Hepatocyte (in vitro differentiated cells): ENCODE results near the gene LBX2. TPM values are rescaled to one million over a fixed set of nuclear protein-coding genes. Genes with fewer than 3 reads are reported as not detected.
"Not testable (repeated sequence)": the region's sequence is repeated elsewhere in the genome, so short reads cannot be mapped to it uniquely, and the experiment has no call there.

ENCODE experiments used
- DNase-seq: peaks from one replicate; pipeline ENCODE4 v3.0.0-alpha.2; 2016; ENCODE audit warnings: low spot score
- H2AFZ ChIP-seq: fragments of 200-600 bp; sonication (generic); 2 replicates; pipeline ENCODE4 v1.6.0; 2016; ENCODE audit warnings: antibody characterized with exemption, mild to moderate bottlenecking
- H3K27ac ChIP-seq: fragments of 200-600 bp; sonication (generic); 2 replicates; pipeline ENCODE4 v1.5.1; 2016; ENCODE audit warnings: mild to moderate bottlenecking
- H3K27me3 ChIP-seq: fragments of 200-600 bp; sonication (generic); 2 replicates; pipeline ENCODE4 v1.6.1; 2016
- H3K36me3 ChIP-seq: fragments of 200-600 bp; sonication (generic); replicated peaks from 2 replicates; pipeline ENCODE4 v1.5.1; 2016; ENCODE audit warnings: low read depth; ENCODE audit not compliant: insufficient read depth
- H3K4me1 ChIP-seq: fragments of 200-600 bp; sonication (generic); 2 replicates; pipeline ENCODE4 v1.5.1; 2016; ENCODE audit warnings: mild to moderate bottlenecking, moderate library complexity; ENCODE audit not compliant: insufficient read depth
- H3K4me2 ChIP-seq: fragments of 200-600 bp; sonication (generic); 2 replicates; pipeline ENCODE4 v1.6.0; 2016
- H3K4me3 ChIP-seq: fragments of 200-600 bp; sonication (generic); 2 replicates; pipeline ENCODE4 v1.5.1; 2016; ENCODE audit warnings: mild to moderate bottlenecking
- H3K79me2 ChIP-seq: fragments of 200-600 bp; sonication (generic); 2 replicates; pipeline ENCODE4 v1.6.0; 2017; ENCODE audit warnings: mild to moderate bottlenecking
- H3K9me2 ChIP-seq: fragments of 200-600 bp; sonication (generic); replicated peaks from 2 replicates; pipeline ENCODE4 v1.6.0; 2017; ENCODE audit warnings: mild to moderate bottlenecking; ENCODE audit not compliant: insufficient read depth
- H3K9me3 ChIP-seq: fragments of 200-600 bp; sonication (generic); 2 replicates; pipeline ENCODE4 v1.5.1; 2016; ENCODE audit warnings: low read depth, mild to moderate bottlenecking
- H4K20me1 ChIP-seq: fragments of 200-600 bp; sonication (generic); 2 replicates; pipeline ENCODE4 v1.6.0; 2016; ENCODE audit warnings: mild to moderate bottlenecking; ENCODE audit not compliant: insufficient read depth, poor library complexity, severe bottlenecking
- EZH2 ChIP-seq: fragments of 200-600 bp; sonication (generic); IDR thresholded peaks from 2 replicates; pipeline ENCODE4 v1.6.1; 2016; ENCODE audit warnings: antibody characterized with exemption, mild to moderate bottlenecking, borderline replicate concordance
- EZH2phosphoT487 ChIP-seq: fragments of 200-600 bp; sonication (generic); IDR thresholded peaks from one replicate; pipeline ENCODE4 v1.6.1; 2018; ENCODE audit warnings: antibody characterized with exemption, mild to moderate bottlenecking, low read depth, moderate library complexity; ENCODE audit not compliant: unreplicated experiment, severe bottlenecking
- WGBS: methylation state at CpG from one replicate; pipeline ENCODE4 v1.1.6; 2016; ENCODE audit warnings: low lambda C conversion rate; ENCODE audit errors: missing lambda C conversion rate; 5-methylcytosine and 5-hydroxymethylcytosine counted together
- polyA plus RNA-seq: library from polyadenylated mRNA; unstranded; fragments of >200 nt; fragmentation: Nextera tagmentation; extraction: Ambion mirVana; gene quantifications from 2 replicates; pipeline ENCODE4 v1.2.1, GENCODE V29; 2016
- total RNA-seq: library from RNA; depleted of rRNA; stranded (reverse); fragments of >200 nt; gene quantifications from 2 replicates; pipeline ENCODE4 v1.2.3, GENCODE V29; 2014
- TF ChIP-seq, protein P1 (sequence below): fragments of 200-600 bp; sonication (generic); IDR thresholded peaks from 2 replicates; pipeline ENCODE4 v1.5.1; 2016; ENCODE audit warnings: antibody characterized with exemption, mild to moderate bottlenecking; ENCODE audit not compliant: poor library complexity

Gene LBX2
- total and polyA plus RNA-seq, 2 experiments from 2014 or later = 2.5 to 5.2 TPM

DNA sequence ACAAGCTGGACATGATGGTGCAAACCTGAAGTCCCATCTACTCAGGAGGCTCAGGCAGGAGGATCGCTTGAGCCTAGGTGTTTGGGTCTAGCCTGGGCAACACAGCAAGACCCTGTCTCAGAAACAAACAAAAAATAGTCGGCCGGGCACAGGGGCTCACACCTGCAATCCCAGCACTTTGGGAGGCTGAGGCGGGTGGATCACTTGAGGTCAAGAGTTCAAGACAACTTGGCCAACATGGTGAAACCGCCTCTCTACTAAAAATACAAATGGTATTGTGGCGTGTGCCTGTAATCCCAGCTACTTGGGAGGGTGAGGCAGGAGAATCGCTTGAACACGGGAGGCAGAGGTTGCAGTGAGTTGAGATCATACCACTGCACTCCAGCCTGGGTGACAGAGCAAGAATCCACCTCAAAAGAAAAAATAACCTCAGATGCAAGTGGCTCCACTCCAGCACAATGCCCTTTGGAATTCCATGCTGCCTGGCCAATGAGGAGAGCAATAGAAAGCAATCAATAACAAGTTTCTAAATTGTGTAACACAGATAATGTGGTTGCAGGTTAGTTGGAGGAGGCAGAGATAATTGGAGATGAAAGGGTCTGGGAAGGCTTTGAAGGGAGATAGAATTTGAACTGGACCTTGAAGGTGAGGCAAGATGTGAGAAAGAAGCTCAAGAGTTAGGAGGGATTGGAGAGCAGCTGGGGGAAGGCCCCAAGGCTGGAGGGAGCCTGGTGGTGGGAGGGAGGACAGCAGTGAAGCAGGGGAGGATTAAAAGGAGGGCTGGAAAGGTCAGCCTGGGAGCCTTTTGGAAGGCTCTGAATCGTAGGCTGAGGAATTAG is 10.5 kb downstream of the LBX2 start:
- WGBS = 83% methylated on average over 9 of the region's 9 CpGs
- H3K36me3 ChIP-seq = no peaks in the 10 kb centered on the region
- DNase-seq = no peak

DNA sequence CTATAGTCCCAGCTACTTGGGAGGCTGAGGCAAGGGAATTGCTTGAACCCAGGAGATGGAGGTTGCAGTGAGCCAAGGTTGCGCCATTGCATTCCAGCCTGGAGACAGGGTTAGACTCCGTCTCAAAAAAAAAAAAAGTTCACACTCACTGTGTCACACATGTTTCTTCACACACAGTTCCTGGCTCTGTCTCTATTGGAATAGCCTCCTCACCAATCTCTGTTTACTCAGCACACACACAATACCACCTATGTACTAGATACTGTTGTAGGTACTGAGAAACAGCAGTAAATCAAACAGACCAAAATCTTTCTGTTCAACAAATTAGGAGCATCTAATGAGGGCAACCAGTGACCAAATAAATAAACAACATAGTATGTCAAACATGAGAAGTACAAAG is 13.3 kb downstream of the LBX2 start:
- no peak overlapping the region for H3K4me3 ChIP-seq
- H3K79me2 ChIP-seq = peaks cover 33% of the 10 kb centered on the region
- peaks cover 12% of the 10 kb centered on the region for H3K4me1 ChIP-seq
- H3K9me3 ChIP-seq = no peaks in the 10 kb centered on the region
- TF ChIP-seq EZH2phosphoT487 = no peak
- TF ChIP-seq, protein P1, sequence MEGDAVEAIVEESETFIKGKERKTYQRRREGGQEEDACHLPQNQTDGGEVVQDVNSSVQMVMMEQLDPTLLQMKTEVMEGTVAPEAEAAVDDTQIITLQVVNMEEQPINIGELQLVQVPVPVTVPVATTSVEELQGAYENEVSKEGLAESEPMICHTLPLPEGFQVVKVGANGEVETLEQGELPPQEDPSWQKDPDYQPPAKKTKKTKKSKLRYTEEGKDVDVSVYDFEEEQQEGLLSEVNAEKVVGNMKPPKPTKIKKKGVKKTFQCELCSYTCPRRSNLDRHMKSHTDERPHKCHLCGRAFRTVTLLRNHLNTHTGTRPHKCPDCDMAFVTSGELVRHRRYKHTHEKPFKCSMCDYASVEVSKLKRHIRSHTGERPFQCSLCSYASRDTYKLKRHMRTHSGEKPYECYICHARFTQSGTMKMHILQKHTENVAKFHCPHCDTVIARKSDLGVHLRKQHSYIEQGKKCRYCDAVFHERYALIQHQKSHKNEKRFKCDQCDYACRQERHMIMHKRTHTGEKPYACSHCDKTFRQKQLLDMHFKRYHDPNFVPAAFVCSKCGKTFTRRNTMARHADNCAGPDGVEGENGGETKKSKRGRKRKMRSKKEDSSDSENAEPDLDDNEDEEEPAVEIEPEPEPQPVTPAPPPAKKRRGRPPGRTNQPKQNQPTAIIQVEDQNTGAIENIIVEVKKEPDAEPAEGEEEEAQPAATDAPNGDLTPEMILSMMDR = no peak
- H3K27me3 ChIP-seq = no peaks in the 10 kb centered on the region
- no peaks in the 10 kb centered on the region for H4K20me1 ChIP-seq
- H3K9me2 ChIP-seq = no peaks in the 10 kb centered on the region
- WGBS = 96% methylated on average over 2 of the region's 2 CpGs
- DNase-seq = no peak
- H3K27ac ChIP-seq = no peak overlapping the region
- H3K36me3 ChIP-seq = no peaks in the 10 kb centered on the region
- H3K4me2 ChIP-seq = no peak overlapping the region
- H2AFZ ChIP-seq = no peak overlapping the region

More for the DNA sequence above, 10.5 kb downstream of the LBX2 start:
- Histone ChIP-seq H3K4me1 (no peaks in the 10 kb centered on the region), H3K79me2 (peaks cover 16% of the 10 kb centered on the region), H4K20me1 (no peaks in the 10 kb centered on the region), H3K27me3 (no peaks in the 10 kb centered on the region), H3K4me3 (no peak overlapping the region), H3K4me2 (peak overlapping the region; percentile 37), H3K27ac (peak overlapping the region; percentile 37), H3K9me2 (no peaks in the 10 kb centered on the region), H2AFZ (no peak overlapping the region), H3K9me3 (no peaks in the 10 kb centered on the region)
- no peak for TF ChIP-seq EZH2phosphoT487
- TF ChIP-seq, protein P1 = no peak
- no peak for TF ChIP-seq EZH2

DNA sequence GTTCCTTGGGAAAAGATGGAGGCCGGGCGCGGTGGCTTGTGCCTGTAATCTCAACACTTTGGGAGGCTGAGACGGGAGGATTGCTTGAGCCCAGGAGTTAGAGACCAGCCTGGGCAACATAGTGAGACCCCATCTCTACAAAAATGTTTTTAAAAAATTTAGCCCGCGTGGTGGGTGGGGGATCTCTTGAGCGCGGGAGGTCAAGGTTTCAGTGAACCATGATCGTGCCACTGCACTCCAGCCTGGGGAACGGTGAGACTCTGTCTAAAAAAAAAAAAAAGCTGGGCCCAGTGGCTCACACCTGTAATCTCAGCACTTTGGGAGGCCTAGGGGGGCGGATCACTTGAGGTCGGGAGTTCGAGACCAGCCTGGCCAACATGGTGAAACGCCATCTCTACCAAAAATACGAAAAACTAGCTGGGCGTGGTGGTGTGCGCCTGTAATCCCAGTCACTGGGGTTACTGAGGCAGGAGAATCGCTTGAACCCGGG is 15.7 kb downstream of the LBX2 start:
- Histone ChIP-seq H3K79me2 (peaks cover 51% of the 10 kb centered on the region), H3K27ac (peak overlapping the region; percentile 86), H3K4me3 (peak overlapping the region; percentile 24), H3K4me2 (peak overlapping the region; percentile 80), H2AFZ (peak overlapping the region; percentile 72), H3K4me1 (peaks cover 18% of the 10 kb centered on the region)
- H3K9me2 ChIP-seq, H3K9me3 ChIP-seq, H3K36me3 ChIP-seq, H4K20me1 ChIP-seq, DNase-seq, H3K27me3 ChIP-seq: not testable (repeated sequence)
- 89% methylated on average over 19 of the region's 19 CpGs for WGBS
